Measurements from ENCODE around the gene GPR39.

GPR39 gene

GRCh38 chr2:132671151-132671835 is 254.7 kb downstream of the GPR39 start:
- peak in 2 of 14 donors; percentile 53 to 55 for DNase-seq

DNA sequence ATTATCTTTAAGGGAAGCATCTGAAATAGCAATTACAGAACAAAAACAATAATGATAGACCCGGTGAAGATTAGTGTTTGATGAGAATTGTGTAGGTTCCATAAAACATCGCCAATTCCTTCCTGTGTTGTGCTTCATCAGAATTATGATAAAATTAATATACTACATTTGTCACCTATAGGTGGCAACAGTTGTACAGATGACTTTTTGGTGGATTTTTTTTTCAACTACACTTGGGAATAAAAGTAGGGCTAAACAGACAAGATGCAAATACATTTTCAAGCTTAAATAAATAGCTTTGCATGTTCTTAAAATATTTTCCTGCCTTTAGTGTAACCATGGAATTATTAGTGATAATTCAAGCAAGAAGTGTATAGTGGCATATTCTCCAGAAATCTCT is 260.4 kb downstream of the GPR39 start:
- DNase-seq, result no peak

DNA sequence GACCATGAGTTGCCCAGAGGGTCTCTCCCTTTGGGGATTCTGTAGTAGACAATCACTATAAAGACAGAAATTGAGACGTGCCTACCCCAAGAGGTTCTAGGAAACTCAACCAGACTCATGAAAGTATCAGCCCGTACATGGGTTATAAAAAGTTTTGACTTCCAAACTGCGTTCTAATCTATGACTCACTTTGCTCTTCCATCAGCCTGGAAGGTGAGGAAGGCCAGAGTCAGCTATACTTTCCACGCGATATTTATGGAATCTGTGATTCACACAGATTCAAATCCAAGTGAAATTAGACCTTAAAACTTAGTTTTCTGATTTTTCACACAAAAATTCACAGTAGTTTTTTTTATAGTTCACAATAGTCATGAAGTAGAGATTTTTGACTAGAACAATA is 261.1 kb downstream of the GPR39 start:
- no peak for DNase-seq

- no peak for DNase-seq
These were observed 261.9 kb downstream of the GPR39 start for GRCh38 chr2:132678483-132678882.

DNA sequence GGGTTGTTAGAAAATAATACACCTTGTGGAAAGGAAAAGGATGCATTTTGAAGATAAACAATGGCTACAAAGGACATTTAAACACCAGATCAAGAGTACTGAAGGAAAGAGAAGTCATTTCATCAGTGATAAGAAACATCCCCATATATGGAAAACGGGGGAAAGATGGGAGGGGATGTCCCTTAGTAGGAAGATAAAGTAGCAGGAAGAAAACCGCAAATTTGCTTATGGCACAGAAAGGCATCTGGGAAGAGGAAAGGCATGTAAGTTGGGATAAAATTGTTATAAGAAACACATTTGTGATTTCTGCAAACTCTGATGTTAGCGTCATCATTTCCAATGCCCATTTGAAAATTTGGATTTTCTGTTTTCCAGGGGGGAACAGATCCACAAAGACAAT is 263.9 kb downstream of the GPR39 start:
- DNase-seq, result no peak

GRCh38 chr2:132681766-132682165 is 265.2 kb downstream of the GPR39 start:
- no peak for DNase-seq

- no peak for DNase-seq
These were observed 274.2 kb downstream of the GPR39 start for GRCh38 chr2:132690664-132691303.

DNA sequence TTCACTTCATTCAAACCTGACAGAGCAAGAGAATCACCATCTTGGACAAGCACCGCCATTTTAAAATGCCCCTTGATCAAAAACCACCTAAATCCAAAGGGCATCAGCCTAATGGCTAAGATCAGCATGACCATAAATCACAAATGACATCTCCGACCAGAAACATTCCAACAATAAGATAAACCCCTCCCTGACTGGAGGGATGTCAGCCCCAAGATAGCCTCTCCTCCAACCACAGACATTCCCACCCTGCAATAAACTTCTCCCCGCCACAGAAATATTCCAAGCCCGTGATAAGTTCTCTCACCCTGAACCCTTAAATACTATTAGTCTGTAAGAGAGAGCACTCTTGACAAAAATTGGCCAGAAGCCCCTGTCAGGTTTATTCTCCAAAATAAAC is 275.0 kb downstream of the GPR39 start:
- DNase-seq, result no peak

- DNase-seq, result no peak
These were observed 276.2 kb downstream of the GPR39 start for GRCh38 chr2:132692816-132693215.
